HL-60/S4 treated with retinoic acid at 250 ng/mL for 4 days and 3 days (cell line): ENCODE results near the gene TXNDC12.
"Not testable (repeated sequence)": the region's sequence is repeated elsewhere in the genome, so short reads cannot be mapped to it uniquely, and the experiment has no call there.

ENCODE experiments used
- in situ Hi-C: fragments of 300-500 bp; cut with MboI; formaldehyde crosslinking; loops from 2 replicates; pipeline ENCODE4 v1.7.0; 2022; ENCODE audit warnings: low sequenced_read_pairs

TXNDC12 gene

GRCh38 chr1:52049337-52049736 lies 5.7 kb downstream of the TXNDC12 start:
- in situ Hi-C loops = not testable (repeated sequence)

- in situ Hi-C loops = not testable (repeated sequence)
Observed at GRCh38 chr1:52045666-52046195, 9.3 kb downstream of the TXNDC12 start.

GRCh38 chr1:52045236-52045635 lies 9.8 kb downstream of the TXNDC12 start:
- in situ Hi-C loops = no loop called here

- in situ Hi-C loops = no loop called here
Observed at GRCh38 chr1:52041551-52042185, 13.3 kb downstream of the TXNDC12 start.

- in situ Hi-C loops = no loop called here
Observed at GRCh38 chr1:52037909-52038308, 17.1 kb downstream of the TXNDC12 start.

GRCh38 chr1:52037402-52037814 lies 17.6 kb downstream of the TXNDC12 start:
- in situ Hi-C loops = no loop called here

GRCh38 chr1:52034050-52034384 lies 21.0 kb downstream of the TXNDC12 start:
- in situ Hi-C loops = no loop called here

- in situ Hi-C loops = no loop called here
Observed at GRCh38 chr1:52033190-52034049, 21.6 kb downstream of the TXNDC12 start, which contains the start of gene KTI12. KTI12 (minus strand) TSS chr1:52033810; CDS start chr1:52033761, 49 bp downstream.

- in situ Hi-C loops = no loop called here
Observed at GRCh38 chr1:52032785-52033131, 22.2 kb downstream of the TXNDC12 start.

GRCh38 chr1:52032124-52032784 lies 22.7 kb downstream of the TXNDC12 start:
- in situ Hi-C loops = no loop called here

GRCh38 chr1:52028839-52029238 lies 26.2 kb downstream of the TXNDC12 start:
- in situ Hi-C loops = not testable (repeated sequence)

- in situ Hi-C loops = no loop called here
Observed at GRCh38 chr1:52028328-52028727, 26.7 kb downstream of the TXNDC12 start.

GRCh38 chr1:52026278-52026677 lies 28.7 kb downstream of the TXNDC12 start:
- in situ Hi-C loops = no loop called here

- in situ Hi-C loops = no loop called here
Observed at GRCh38 chr1:52022133-52022532, 32.9 kb downstream of the TXNDC12 start.

- in situ Hi-C loops = no loop called here
Observed at GRCh38 chr1:52008071-52008809, 46.8 kb downstream of the TXNDC12 start.

- in situ Hi-C loops = no loop called here
Observed at GRCh38 chr1:52007215-52008002, 47.6 kb downstream of the TXNDC12 start.

GRCh38 chr1:52006081-52006553 lies 48.9 kb downstream of the TXNDC12 start:
- in situ Hi-C loops = not testable (repeated sequence)

GRCh38 chr1:52005548-52005947 lies 49.4 kb downstream of the TXNDC12 start:
- in situ Hi-C loops = not testable (repeated sequence)

- in situ Hi-C loops = no loop called here
Observed at GRCh38 chr1:52003877-52004276, 51.1 kb downstream of the TXNDC12 start.
